DND-41 (cell line): ENCODE data around the gene TAF6.

Experiments used
- CTCF ChIP-seq: IDR thresholded peaks from 2 replicates; pipeline ENCODE4 v1.5.1; 2012; ENCODE audit warnings: borderline replicate concordance, low read length, moderate library complexity, mild to moderate bottlenecking; ENCODE audit not compliant: poor library complexity, severe bottlenecking; ENCODE audit errors: extremely low read depth
- EZH2 ChIP-seq: IDR thresholded peaks from 3 replicates; pipeline ENCODE4 v1.6.1; 2012; ENCODE audit warnings: borderline replicate concordance, low read depth, mild to moderate bottlenecking, moderate library complexity, low read length, inconsistent platforms; ENCODE audit not compliant: severe bottlenecking

- no peak for TF ChIP-seq CTCF
- no peak for TF ChIP-seq EZH2
These were observed 29.0 kb upstream of the TAF6 start for GRCh38 chr7:100148225-100148558.
